ENCODE data around the gene LMF1.

The LMF1 gene

GRCh38 chr16:1014221-1014620, 43.4 kb upstream of the LMF1 start:
- Mint-ChIP-seq H3K27me3 (ENCODE audit: low read depth) (peaks cover 20% of the 10 kb centered on the region), H3K27ac (no peak overlapping the region), H3K4me3 (no peak overlapping the region), H3K4me1 (peaks cover 27% of the 10 kb centered on the region), H3K36me3 (ENCODE audit: low read depth) (no peaks in the 10 kb centered on the region), H3K9me3 (no peaks in the 10 kb centered on the region)
- TF ChIP-seq CTCF (IDR thresholded peaks at IDR 0.05; ENCODE audit: unreplicated experiment in 3 of 3): no peak

GRCh38 chr16:1013593-1013900, 42.8 kb upstream of the LMF1 start:
- TF ChIP-seq CTCF (IDR thresholded peaks at IDR 0.05; ENCODE audit: unreplicated experiment in 3 of 3): no peak
- Mint-ChIP-seq H3K4me1 (peaks cover 24% of the 10 kb centered on the region), H3K9me3 (no peaks in the 10 kb centered on the region), H3K27me3 (ENCODE audit: low read depth) (peaks cover 24% of the 10 kb centered on the region), H3K27ac (peak overlapping the region in 1 of 3 experiments; percentile 43), H3K36me3 (ENCODE audit: low read depth) (no peaks in the 10 kb centered on the region), H3K4me3 (no peak overlapping the region)

GRCh38 chr16:1012722-1013592, 42.2 kb upstream of the LMF1 start:
- Mint-ChIP-seq H3K27me3 (ENCODE audit: low read depth) (peaks cover 26% of the 10 kb centered on the region), H3K9me3 (no peaks in the 10 kb centered on the region), H3K4me1 (peaks cover 24% of the 10 kb centered on the region), H3K4me3 (no peak overlapping the region), H3K27ac (no peak overlapping the region), H3K36me3 (ENCODE audit: low read depth) (no peaks in the 10 kb centered on the region)
- no peak for TF ChIP-seq CTCF (IDR thresholded peaks at IDR 0.05; ENCODE audit: unreplicated experiment in 3 of 3)

- TF ChIP-seq CTCF (IDR thresholded peaks at IDR 0.05; ENCODE audit: unreplicated experiment in 3 of 3): no peak
Measured at GRCh38 chr16:1012135-1012534, 41.4 kb upstream of the LMF1 start.

GRCh38 chr16:1011316-1012082, 40.7 kb upstream of the LMF1 start:
- Mint-ChIP-seq H3K9me3 (no peaks in the 10 kb centered on the region), H3K36me3 (ENCODE audit: low read depth) (no peaks in the 10 kb centered on the region), H3K4me1 (peaks cover 20% of the 10 kb centered on the region), H3K27ac (peak overlapping the region in 2 of 3 experiments; percentile 29 to 45), H3K27me3 (ENCODE audit: low read depth) (peaks cover 25% of the 10 kb centered on the region), H3K4me3 (peak overlapping the region in 1 of 3 experiments; percentile 12)
- TF ChIP-seq CTCF (IDR thresholded peaks at IDR 0.05; ENCODE audit: unreplicated experiment in 3 of 3): no peak

More at GRCh38 chr16:1012135-1012534, 41.4 kb upstream of the LMF1 start:
- H3K36me3 Mint-ChIP-seq (ENCODE audit: low read depth): no peaks in the 10 kb centered on the region
- no peaks in the 10 kb centered on the region for H3K9me3 Mint-ChIP-seq
- H3K27me3 Mint-ChIP-seq (ENCODE audit: low read depth): peaks cover 27% of the 10 kb centered on the region
- peak overlapping the region in 1 of 3 experiments; percentile 29 for H3K27ac Mint-ChIP-seq
- no peak overlapping the region for H3K4me3 Mint-ChIP-seq
- H3K4me1 Mint-ChIP-seq: peaks cover 21% of the 10 kb centered on the region
